ENCODE results near the gene QKI.

The QKI gene

GRCh38 chr6:163400509-163400908 lies 14.0 kb upstream of the QKI start:
- Histone ChIP-seq H3K27me3 (ENCODE audit: control insufficient read depth in 2 of 2, insufficient read depth in 2 of 2, low read length in 2 of 2) (peaks cover 0 to 8% of the 10 kb centered on the region in 2 donors), H3K27ac (ENCODE audit: low read depth in 2 of 2, low read length in 2 of 2) (no peak overlapping the region), H3K4me1 (ENCODE audit: control insufficient read depth in 2 of 2, insufficient read depth in 2 of 2, low read length in 2 of 2) (peaks cover 0 to 6% of the 10 kb centered on the region in 2 donors), H3K4me3 (ENCODE audit: low read length in 2 of 2) (no peak overlapping the region), H3K36me3 (ENCODE audit: control insufficient read depth in 2 of 2, insufficient read depth in 2 of 2, low read length in 2 of 2) (no peaks in the 10 kb centered on the region), H3K9me3 (ENCODE audit: control insufficient read depth in 2 of 2, low read length in 2 of 2) (no peaks in the 10 kb centered on the region), H3K9ac (ENCODE audit: low read depth in 1 of 2, low read length in 2 of 2) (no peak overlapping the region)

DNA sequence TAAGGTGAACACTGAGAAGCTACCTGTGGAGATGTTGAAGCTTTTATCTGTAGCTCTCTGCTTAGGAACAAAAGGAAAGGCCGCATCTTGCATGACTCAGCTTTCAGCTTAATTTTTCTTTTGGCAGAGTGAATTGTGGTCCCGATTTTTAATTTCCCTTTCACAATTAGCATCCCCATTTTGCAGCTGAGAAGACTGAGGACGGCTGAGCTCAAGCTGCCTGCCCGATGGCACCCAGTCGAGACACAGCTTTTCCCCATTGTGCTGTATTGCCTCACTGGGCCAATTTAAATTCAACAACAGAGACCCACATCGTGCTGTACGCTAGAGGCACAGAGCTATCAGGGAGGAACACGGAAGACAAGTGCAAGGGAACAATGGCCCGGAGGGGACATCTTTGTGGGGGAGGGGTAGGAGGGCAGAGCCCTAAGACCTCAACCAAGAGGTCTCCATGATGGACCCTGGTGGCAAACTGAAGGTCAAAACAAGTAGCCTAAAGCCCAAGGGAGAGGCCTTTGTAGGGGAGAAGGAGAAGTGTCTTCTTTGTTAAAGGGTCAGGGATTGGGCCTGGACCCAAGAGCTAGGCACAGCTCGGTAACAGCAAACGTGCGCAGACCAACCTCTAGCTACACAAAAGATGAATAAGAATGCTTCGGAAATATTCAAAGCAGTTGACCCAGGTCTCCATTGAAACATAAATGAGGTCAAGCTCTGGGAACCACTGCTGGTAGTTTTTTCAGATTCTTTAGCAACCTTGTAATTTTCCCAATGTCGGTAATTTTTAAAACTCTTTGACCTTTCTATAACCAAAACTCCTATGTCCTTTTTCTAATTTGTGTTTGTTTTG lies 13.3 kb upstream of the QKI start:
- Histone ChIP-seq H3K9me3 (ENCODE audit: control insufficient read depth in 2 of 2, low read length in 2 of 2) (no peaks in the 10 kb centered on the region), H3K4me3 (ENCODE audit: low read length in 2 of 2) (no peak overlapping the region), H3K27ac (ENCODE audit: low read depth in 2 of 2, low read length in 2 of 2) (no peak overlapping the region), H3K27me3 (ENCODE audit: control insufficient read depth in 2 of 2, insufficient read depth in 2 of 2, low read length in 2 of 2) (peaks cover 0 to 8% of the 10 kb centered on the region in 2 donors), H3K36me3 (ENCODE audit: control insufficient read depth in 2 of 2, insufficient read depth in 2 of 2, low read length in 2 of 2) (no peaks in the 10 kb centered on the region), H3K4me1 (ENCODE audit: control insufficient read depth in 2 of 2, insufficient read depth in 2 of 2, low read length in 2 of 2) (peaks cover 3 to 10% of the 10 kb centered on the region in 2 donors), H3K9ac (ENCODE audit: low read depth in 1 of 2, low read length in 2 of 2) (no peak overlapping the region)

DNA sequence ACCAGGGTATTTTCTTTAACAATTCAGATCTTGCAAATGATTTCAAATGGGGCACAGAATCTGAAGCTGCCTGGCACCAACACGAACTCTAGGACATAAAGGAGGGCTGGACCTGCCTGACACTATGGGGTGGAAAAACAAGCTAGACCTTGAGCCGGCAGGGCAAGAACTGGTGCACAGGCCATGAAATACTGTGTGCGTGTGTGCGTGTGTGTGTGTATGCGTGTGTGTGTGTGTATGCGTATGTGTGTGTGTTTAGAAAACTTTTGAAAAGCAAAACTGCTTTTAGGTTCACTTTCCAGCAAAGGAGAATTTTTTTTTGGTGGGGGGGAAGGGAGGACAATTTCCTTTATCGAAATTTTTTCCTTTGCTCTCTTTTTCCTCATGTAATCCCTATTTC lies 11.9 kb upstream of the QKI start:
- H3K9me3 ChIP-seq (ENCODE audit: control insufficient read depth in 2 of 2, low read length in 2 of 2): no peaks in the 10 kb centered on the region
- peaks cover 0 to 8% of the 10 kb centered on the region in 2 donors for H3K27me3 ChIP-seq (ENCODE audit: control insufficient read depth in 2 of 2, insufficient read depth in 2 of 2, low read length in 2 of 2)
- no peak overlapping the region for H3K9ac ChIP-seq (ENCODE audit: low read depth in 1 of 2, low read length in 2 of 2)
- no peak overlapping the region for H3K4me3 ChIP-seq (ENCODE audit: low read length in 2 of 2)
- H3K27ac ChIP-seq (ENCODE audit: low read depth in 2 of 2, low read length in 2 of 2): no peak overlapping the region
- no peaks in the 10 kb centered on the region for H3K36me3 ChIP-seq (ENCODE audit: control insufficient read depth in 2 of 2, insufficient read depth in 2 of 2, low read length in 2 of 2)
- H3K4me1 ChIP-seq (ENCODE audit: control insufficient read depth in 2 of 2, insufficient read depth in 2 of 2, low read length in 2 of 2): peaks cover 3 to 10% of the 10 kb centered on the region in 2 donors

DNA sequence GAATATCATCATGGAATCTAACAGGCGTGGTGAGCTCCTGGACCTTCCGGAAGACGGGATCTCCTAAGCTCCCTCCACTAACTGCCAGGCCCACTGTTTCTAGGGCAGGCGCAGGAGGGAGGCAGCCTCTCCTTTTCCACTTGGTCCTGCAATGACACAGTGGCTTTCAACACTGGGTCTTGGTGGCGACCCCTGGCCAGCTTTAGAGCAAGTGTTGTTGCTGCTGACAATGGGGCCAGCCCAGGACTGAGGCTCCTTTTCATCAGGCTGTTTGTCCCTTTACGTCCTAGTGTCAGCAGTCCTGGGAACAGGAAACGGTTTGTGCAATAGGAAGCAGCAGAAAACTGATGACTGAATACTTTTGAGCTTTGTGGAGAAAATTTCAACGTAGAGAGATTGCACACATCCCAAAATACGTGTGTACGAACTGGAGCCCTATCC lies 9.7 kb upstream of the QKI start:
- Histone ChIP-seq H3K36me3 (ENCODE audit: control insufficient read depth in 2 of 2, insufficient read depth in 2 of 2, low read length in 2 of 2) (no peaks in the 10 kb centered on the region), H3K4me1 (ENCODE audit: control insufficient read depth in 2 of 2, insufficient read depth in 2 of 2, low read length in 2 of 2) (peaks cover 3 to 10% of the 10 kb centered on the region in 2 donors), H3K9ac (ENCODE audit: low read depth in 1 of 2, low read length in 2 of 2) (no peak overlapping the region), H3K27ac (ENCODE audit: low read depth in 2 of 2, low read length in 2 of 2) (peak overlapping the region; percentile 79 to 81), H3K9me3 (ENCODE audit: control insufficient read depth in 2 of 2, low read length in 2 of 2) (no peaks in the 10 kb centered on the region), H3K27me3 (ENCODE audit: control insufficient read depth in 2 of 2, insufficient read depth in 2 of 2, low read length in 2 of 2) (peaks cover 4 to 6% of the 10 kb centered on the region in 2 donors), H3K4me3 (ENCODE audit: low read length in 2 of 2) (no peak overlapping the region)

GRCh38 chr6:163405412-163406309 lies 8.9 kb upstream of the QKI start:
- peak overlapping the region; percentile 35 to 54 for H3K9ac ChIP-seq (ENCODE audit: low read depth in 1 of 2, low read length in 2 of 2)
- peak overlapping the region; percentile 79 to 81 for H3K27ac ChIP-seq (ENCODE audit: low read depth in 2 of 2, low read length in 2 of 2)
- no peaks in the 10 kb centered on the region for H3K36me3 ChIP-seq (ENCODE audit: control insufficient read depth in 2 of 2, insufficient read depth in 2 of 2, low read length in 2 of 2)
- H3K4me1 ChIP-seq (ENCODE audit: control insufficient read depth in 2 of 2, insufficient read depth in 2 of 2, low read length in 2 of 2): peaks cover 3 to 10% of the 10 kb centered on the region in 2 donors
- no peaks in the 10 kb centered on the region for H3K9me3 ChIP-seq (ENCODE audit: control insufficient read depth in 2 of 2, low read length in 2 of 2)
- H3K4me3 ChIP-seq (ENCODE audit: low read length in 2 of 2): peak overlapping the region; percentile 50 to 57
- H3K27me3 ChIP-seq (ENCODE audit: control insufficient read depth in 2 of 2, insufficient read depth in 2 of 2, low read length in 2 of 2): peaks cover 5 to 10% of the 10 kb centered on the region in 2 donors

DNA sequence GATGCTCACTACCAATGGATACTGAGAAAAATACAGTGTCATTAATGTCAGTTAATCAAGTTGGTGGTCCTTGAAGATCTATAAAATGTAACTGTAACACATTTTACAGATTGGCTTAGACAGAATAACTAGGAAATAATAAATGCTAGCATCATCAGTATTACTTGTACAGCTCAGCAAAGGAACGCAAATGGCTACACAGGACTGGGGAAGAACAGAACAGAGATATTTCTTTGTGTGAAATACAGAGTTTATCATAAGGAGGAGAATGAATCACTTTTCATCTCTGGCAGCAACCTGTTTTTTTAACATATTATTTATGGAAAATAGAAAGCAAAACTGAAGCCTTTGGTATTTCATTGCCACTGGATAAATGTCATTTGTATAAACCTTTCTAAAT lies 8.2 kb upstream of the QKI start:
- H3K27me3 ChIP-seq (ENCODE audit: control insufficient read depth in 2 of 2, insufficient read depth in 2 of 2, low read length in 2 of 2): peaks cover 5 to 15% of the 10 kb centered on the region in 2 donors
- H3K4me3 ChIP-seq (ENCODE audit: low read length in 2 of 2): peak overlapping the region in 1 of 2 donors; percentile 57
- H3K27ac ChIP-seq (ENCODE audit: low read depth in 2 of 2, low read length in 2 of 2): peak overlapping the region; percentile 79 to 81
- H3K4me1 ChIP-seq (ENCODE audit: control insufficient read depth in 2 of 2, insufficient read depth in 2 of 2, low read length in 2 of 2): peaks cover 3 to 10% of the 10 kb centered on the region in 2 donors
- no peaks in the 10 kb centered on the region for H3K9me3 ChIP-seq (ENCODE audit: control insufficient read depth in 2 of 2, low read length in 2 of 2)
- H3K9ac ChIP-seq (ENCODE audit: low read depth in 1 of 2, low read length in 2 of 2): peak overlapping the region; percentile 35 to 54
- H3K36me3 ChIP-seq (ENCODE audit: control insufficient read depth in 2 of 2, insufficient read depth in 2 of 2, low read length in 2 of 2): no peaks in the 10 kb centered on the region

GRCh38 chr6:163406830-163407229 lies 7.7 kb upstream of the QKI start:
- no peak overlapping the region for H3K9ac ChIP-seq (ENCODE audit: low read depth in 1 of 2, low read length in 2 of 2)
- no peaks in the 10 kb centered on the region for H3K36me3 ChIP-seq (ENCODE audit: control insufficient read depth in 2 of 2, insufficient read depth in 2 of 2, low read length in 2 of 2)
- no peak overlapping the region for H3K4me3 ChIP-seq (ENCODE audit: low read length in 2 of 2)
- H3K9me3 ChIP-seq (ENCODE audit: control insufficient read depth in 2 of 2, low read length in 2 of 2): no peaks in the 10 kb centered on the region
- peaks cover 5 to 17% of the 10 kb centered on the region in 2 donors for H3K27me3 ChIP-seq (ENCODE audit: control insufficient read depth in 2 of 2, insufficient read depth in 2 of 2, low read length in 2 of 2)
- H3K4me1 ChIP-seq (ENCODE audit: control insufficient read depth in 2 of 2, insufficient read depth in 2 of 2, low read length in 2 of 2): peaks cover 3 to 10% of the 10 kb centered on the region in 2 donors
- H3K27ac ChIP-seq (ENCODE audit: low read depth in 2 of 2, low read length in 2 of 2): peak overlapping the region in 1 of 2 donors; percentile 81

- H3K4me1 ChIP-seq (ENCODE audit: control insufficient read depth in 2 of 2, insufficient read depth in 2 of 2, low read length in 2 of 2): peaks cover 3 to 10% of the 10 kb centered on the region in 2 donors
- H3K36me3 ChIP-seq (ENCODE audit: control insufficient read depth in 2 of 2, insufficient read depth in 2 of 2, low read length in 2 of 2): no peaks in the 10 kb centered on the region
- no peaks in the 10 kb centered on the region for H3K9me3 ChIP-seq (ENCODE audit: control insufficient read depth in 2 of 2, low read length in 2 of 2)
- H3K27me3 ChIP-seq (ENCODE audit: control insufficient read depth in 2 of 2, insufficient read depth in 2 of 2, low read length in 2 of 2): peaks cover 5 to 25% of the 10 kb centered on the region in 2 donors
- H3K4me3 ChIP-seq (ENCODE audit: low read length in 2 of 2): no peak overlapping the region
- H3K27ac ChIP-seq (ENCODE audit: low read depth in 2 of 2, low read length in 2 of 2): no peak overlapping the region
- H3K9ac ChIP-seq (ENCODE audit: low read depth in 1 of 2, low read length in 2 of 2): no peak overlapping the region
Measured at GRCh38 chr6:163408352-163408991, 6.0 kb upstream of the QKI start.

DNA sequence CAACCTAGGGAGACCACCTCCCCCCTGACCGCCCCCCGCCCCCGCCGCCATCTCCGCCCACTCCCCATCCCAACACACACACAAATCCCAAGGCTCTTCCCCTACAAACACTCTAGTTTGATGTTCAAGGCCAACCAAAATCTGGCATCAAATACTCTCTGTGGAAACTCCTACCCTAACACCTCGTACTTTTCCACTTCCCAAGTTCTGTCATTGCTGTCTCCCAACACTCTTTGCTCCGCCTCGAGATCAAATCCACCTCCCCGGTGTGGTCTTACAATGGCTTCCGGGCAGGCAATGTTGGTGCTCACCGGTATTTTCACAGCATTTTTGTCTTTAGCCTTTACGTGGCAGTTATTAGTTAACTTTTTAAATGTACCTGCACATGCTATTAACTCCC lies 4.8 kb upstream of the QKI start:
- H3K9me3 ChIP-seq (ENCODE audit: control insufficient read depth in 2 of 2, low read length in 2 of 2): no peaks in the 10 kb centered on the region
- H3K4me3 ChIP-seq (ENCODE audit: low read length in 2 of 2): no peak overlapping the region
- no peak overlapping the region for H3K27ac ChIP-seq (ENCODE audit: low read depth in 2 of 2, low read length in 2 of 2)
- peaks cover 3 to 10% of the 10 kb centered on the region in 2 donors for H3K4me1 ChIP-seq (ENCODE audit: control insufficient read depth in 2 of 2, insufficient read depth in 2 of 2, low read length in 2 of 2)
- H3K36me3 ChIP-seq (ENCODE audit: control insufficient read depth in 2 of 2, insufficient read depth in 2 of 2, low read length in 2 of 2): no peaks in the 10 kb centered on the region
- H3K9ac ChIP-seq (ENCODE audit: low read depth in 1 of 2, low read length in 2 of 2): no peak overlapping the region
- peaks cover 5 to 25% of the 10 kb centered on the region in 2 donors for H3K27me3 ChIP-seq (ENCODE audit: control insufficient read depth in 2 of 2, insufficient read depth in 2 of 2, low read length in 2 of 2)
